GM10847 (cell line): ENCODE data around the gene SAMD1.

Experiments
- POLR2A ChIP-seq: IDR thresholded peaks from 2 replicates; pipeline ENCODE4 v1.6.1; 2011; ENCODE audit not compliant: insufficient read length; ENCODE audit errors: extremely low read depth

Gene SAMD1

GRCh38 chr19:14061081-14061749, 29.3 kb downstream of the SAMD1 start:
- TF ChIP-seq POLR2A = no peak

- no peak for TF ChIP-seq POLR2A
These were observed 30.8 kb downstream of the SAMD1 start for GRCh38 chr19:14059652-14060155.

- TF ChIP-seq POLR2A = no peak
These were observed 31.5 kb downstream of the SAMD1 start for GRCh38 chr19:14059093-14059480.

GRCh38 chr19:14058182-14059092, 32.1 kb downstream of the SAMD1 start:
- TF ChIP-seq POLR2A = no peak

- TF ChIP-seq POLR2A = no peak
These were observed 33.7 kb downstream of the SAMD1 start for GRCh38 chr19:14056741-14057356.

- TF ChIP-seq POLR2A = no peak
These were observed 34.4 kb downstream of the SAMD1 start for GRCh38 chr19:14056069-14056666.

GRCh38 chr19:14055396-14055795, 35.2 kb downstream of the SAMD1 start:
- TF ChIP-seq POLR2A = no peak

GRCh38 chr19:14054721-14055120, 35.8 kb downstream of the SAMD1 start:
- no peak for TF ChIP-seq POLR2A

- no peak for TF ChIP-seq POLR2A
These were observed 36.5 kb downstream of the SAMD1 start for GRCh38 chr19:14054099-14054498.

- no peak for TF ChIP-seq POLR2A
These were observed 37.1 kb downstream of the SAMD1 start for GRCh38 chr19:14053500-14053899.

- TF ChIP-seq POLR2A = no peak
These were observed 37.5 kb downstream of the SAMD1 start for GRCh38 chr19:14053032-14053431.

- no peak for TF ChIP-seq POLR2A
These were observed 38.1 kb downstream of the SAMD1 start for GRCh38 chr19:14052470-14052869.

GRCh38 chr19:14051980-14052379, 38.6 kb downstream of the SAMD1 start:
- TF ChIP-seq POLR2A = no peak

GRCh38 chr19:14050512-14050911, 40.0 kb downstream of the SAMD1 start:
- TF ChIP-seq POLR2A = no peak

- no peak for TF ChIP-seq POLR2A
These were observed 42.0 kb downstream of the SAMD1 start for GRCh38 chr19:14048443-14049153.

- no peak for TF ChIP-seq POLR2A
These were observed 51.4 kb downstream of the SAMD1 start for GRCh38 chr19:14039181-14039580.
